Measurements from ENCODE around the gene DYNLRB1. TPM values are rescaled to one million over a fixed set of nuclear protein-coding genes. Genes with fewer than 3 reads are reported as not detected.

The DYNLRB1 gene
- total and polyA plus RNA-seq, 2 of the 13 experiments (the other 11 are each of a cell fraction or from before 2014, with no cell fraction given) = 140 to 244 TPM

DNA sequence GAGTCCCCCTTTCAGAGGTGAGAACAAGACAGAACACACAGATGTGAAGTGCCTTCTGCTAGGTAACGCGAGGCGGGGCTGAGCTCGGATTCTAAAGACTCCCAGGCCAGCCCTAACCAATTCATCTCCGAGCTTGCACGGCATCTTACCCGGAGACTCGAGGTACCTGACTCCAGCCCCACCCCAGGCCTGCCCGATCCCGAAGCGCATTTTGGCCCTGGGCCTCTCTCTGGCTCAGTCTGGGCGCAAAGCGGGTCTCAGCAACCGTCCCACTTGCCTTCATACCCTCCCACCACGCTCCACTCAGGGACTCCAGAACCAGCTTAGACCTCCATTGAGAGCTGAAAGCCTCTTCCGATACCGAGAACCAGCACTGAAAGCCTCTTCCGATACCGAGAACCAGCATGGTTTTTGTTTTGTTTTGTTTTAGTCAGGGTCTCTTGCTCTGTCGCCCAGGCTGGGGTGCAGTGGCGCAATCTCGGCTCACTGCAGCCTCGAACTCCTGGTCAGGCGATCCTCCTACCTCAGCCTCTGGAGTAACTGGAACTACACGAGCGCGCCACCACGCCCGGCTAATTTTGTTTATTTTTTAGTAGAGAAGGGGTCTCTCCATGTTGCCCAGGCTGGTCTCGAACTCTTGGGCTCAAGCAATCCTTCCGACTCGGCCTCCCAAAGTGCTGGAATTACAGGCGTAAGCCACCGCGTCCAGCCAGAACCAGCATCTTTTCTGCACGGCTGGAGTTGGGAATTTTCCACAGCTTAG lies 557 bp upstream of the DYNLRB1 start (continued):
- TF ChIP-seq ZNF713 (CRISPR knock-in tag; IDR thresholded peaks at IDR 0.05) = peak; percentile 65; the same call in 1 of the 2 replicates
- TF ChIP-seq, protein P1, sequence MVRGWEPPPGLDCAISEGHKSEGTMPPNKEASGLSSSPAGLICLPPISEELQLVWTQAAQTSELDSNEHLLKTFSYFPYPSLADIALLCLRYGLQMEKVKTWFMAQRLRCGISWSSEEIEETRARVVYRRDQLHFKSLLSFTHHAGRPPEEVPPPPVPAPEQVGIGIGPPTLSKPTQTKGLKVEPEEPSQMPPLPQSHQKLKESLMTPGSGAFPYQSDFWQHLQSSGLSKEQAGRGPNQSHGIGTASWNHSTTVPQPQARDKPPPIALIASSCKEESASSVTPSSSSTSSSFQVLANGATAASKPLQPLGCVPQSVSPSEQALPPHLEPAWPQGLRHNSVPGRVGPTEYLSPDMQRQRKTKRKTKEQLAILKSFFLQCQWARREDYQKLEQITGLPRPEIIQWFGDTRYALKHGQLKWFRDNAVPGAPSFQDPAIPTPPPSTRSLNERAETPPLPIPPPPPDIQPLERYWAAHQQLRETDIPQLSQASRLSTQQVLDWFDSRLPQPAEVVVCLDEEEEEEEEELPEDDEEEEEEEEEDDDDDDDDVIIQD (CRISPR knock-in tag; IDR thresholded peaks at IDR 0.05; ENCODE audit: low read depth) = no peak; the same call in 1 of the 2 replicates
- TF ChIP-seq, protein P2, sequence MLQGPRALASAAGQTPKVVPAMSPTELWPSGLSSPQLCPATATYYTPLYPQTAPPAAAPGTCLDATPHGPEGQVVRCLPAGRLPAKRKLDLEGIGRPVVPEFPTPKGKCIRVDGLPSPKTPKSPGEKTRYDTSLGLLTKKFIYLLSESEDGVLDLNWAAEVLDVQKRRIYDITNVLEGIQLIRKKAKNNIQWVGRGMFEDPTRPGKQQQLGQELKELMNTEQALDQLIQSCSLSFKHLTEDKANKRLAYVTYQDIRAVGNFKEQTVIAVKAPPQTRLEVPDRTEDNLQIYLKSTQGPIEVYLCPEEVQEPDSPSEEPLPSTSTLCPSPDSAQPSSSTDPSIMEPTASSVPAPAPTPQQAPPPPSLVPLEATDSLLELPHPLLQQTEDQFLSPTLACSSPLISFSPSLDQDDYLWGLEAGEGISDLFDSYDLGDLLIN (CRISPR knock-in tag; IDR thresholded peaks at IDR 0.05; ENCODE audit: borderline replicate concordance) = no peak
- no peak for TF ChIP-seq PHF5A (CRISPR knock-in tag; IDR thresholded peaks at IDR 0.05; ENCODE audit: low read depth, unreplicated experiment)
- TF ChIP-seq, protein P3, sequence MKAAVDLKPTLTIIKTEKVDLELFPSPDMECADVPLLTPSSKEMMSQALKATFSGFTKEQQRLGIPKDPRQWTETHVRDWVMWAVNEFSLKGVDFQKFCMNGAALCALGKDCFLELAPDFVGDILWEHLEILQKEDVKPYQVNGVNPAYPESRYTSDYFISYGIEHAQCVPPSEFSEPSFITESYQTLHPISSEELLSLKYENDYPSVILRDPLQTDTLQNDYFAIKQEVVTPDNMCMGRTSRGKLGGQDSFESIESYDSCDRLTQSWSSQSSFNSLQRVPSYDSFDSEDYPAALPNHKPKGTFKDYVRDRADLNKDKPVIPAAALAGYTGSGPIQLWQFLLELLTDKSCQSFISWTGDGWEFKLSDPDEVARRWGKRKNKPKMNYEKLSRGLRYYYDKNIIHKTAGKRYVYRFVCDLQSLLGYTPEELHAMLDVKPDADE (CRISPR knock-in tag; IDR thresholded peaks at IDR 0.05) = no peak
- no peak for TF ChIP-seq ZFP37 (CRISPR knock-in tag; IDR thresholded peaks at IDR 0.05; ENCODE audit: borderline replicate concordance)
- TF ChIP-seq HMG20B (CRISPR knock-in tag; conservative IDR thresholded peaks at IDR 0.05) = no peak
- no peak; the same call in none of the 2 replicates for TF ChIP-seq SRY (CRISPR knock-in tag; IDR thresholded peaks at IDR 0.05)
- TF ChIP-seq SMAD9 (CRISPR knock-in tag; IDR thresholded peaks at IDR 0.05) = peak; percentile 81; the same call in 1 of the 2 replicates
- no peak; the same call in 1 of the 2 replicates for TF ChIP-seq MIXL1 (CRISPR knock-in tag; IDR thresholded peaks at IDR 0.05)
- TF ChIP-seq SAFB2 (CRISPR knock-in tag; IDR thresholded peaks at IDR 0.05; ENCODE audit: borderline replicate concordance, low read depth) = 0 out of 2 replicates have a peak, but pooled peaks have one; percentile 7
- TF ChIP-seq, protein P4, sequence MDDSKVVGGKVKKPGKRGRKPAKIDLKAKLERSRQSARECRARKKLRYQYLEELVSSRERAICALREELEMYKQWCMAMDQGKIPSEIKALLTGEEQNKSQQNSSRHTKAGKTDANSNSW (CRISPR knock-in tag; IDR thresholded peaks at IDR 0.05; ENCODE audit: borderline replicate concordance) = 0 out of 2 replicates have a peak, but pooled peaks have one; percentile 22
- TF ChIP-seq ZNF720 (CRISPR knock-in tag; IDR thresholded peaks at IDR 0.05) = no peak
- TF ChIP-seq RFX3 (CRISPR knock-in tag; IDR thresholded peaks at IDR 0.05) = no peak
- no peak for TF ChIP-seq ETV5 (CRISPR knock-in tag; IDR thresholded peaks at IDR 0.05; ENCODE audit: borderline replicate concordance)
- TF ChIP-seq ZNF75D (CRISPR knock-in tag; IDR thresholded peaks at IDR 0.05; ENCODE audit: borderline replicate concordance) = peak; percentile 12; the same call in 1 of the 2 replicates
- TF ChIP-seq GTF3A (CRISPR knock-in tag; conservative IDR thresholded peaks at IDR 0.05) = peak; percentile 62; the same call in 1 of the 2 replicates
- TF ChIP-seq, protein P5, sequence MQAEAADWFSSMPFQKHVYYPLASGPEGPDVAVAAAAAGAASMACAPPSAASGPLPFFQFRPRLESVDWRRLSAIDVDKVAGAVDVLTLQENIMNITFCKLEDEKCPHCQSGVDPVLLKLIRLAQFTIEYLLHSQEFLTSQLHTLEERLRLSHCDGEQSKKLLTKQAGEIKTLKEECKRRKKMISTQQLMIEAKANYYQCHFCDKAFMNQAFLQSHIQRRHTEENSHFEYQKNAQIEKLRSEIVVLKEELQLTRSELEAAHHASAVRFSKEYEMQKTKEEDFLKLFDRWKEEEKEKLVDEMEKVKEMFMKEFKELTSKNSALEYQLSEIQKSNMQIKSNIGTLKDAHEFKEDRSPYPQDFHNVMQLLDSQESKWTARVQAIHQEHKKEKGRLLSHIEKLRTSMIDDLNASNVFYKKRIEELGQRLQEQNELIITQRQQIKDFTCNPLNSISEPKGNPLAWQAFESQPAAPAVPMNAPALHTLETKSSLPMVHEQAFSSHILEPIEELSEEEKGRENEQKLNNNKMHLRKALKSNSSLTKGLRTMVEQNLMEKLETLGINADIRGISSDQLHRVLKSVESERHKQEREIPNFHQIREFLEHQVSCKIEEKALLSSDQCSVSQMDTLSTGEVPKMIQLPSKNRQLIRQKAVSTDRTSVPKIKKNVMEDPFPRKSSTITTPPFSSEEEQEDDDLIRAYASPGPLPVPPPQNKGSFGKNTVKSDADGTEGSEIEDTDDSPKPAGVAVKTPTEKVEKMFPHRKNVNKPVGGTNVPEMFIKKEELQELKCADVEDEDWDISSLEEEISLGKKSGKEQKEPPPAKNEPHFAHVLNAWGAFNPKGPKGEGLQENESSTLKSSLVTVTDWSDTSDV (CRISPR knock-in tag; IDR thresholded peaks at IDR 0.05) = no peak; the same call in 1 of the 2 replicates
- peak; percentile 68; the same call in 1 of the 2 replicates for TF ChIP-seq SAP130 (CRISPR knock-in tag; IDR thresholded peaks at IDR 0.05; ENCODE audit: low read depth)
- TF ChIP-seq ZMAT3 (CRISPR knock-in tag; conservative IDR thresholded peaks at IDR 0.05) = no peak; the same call in 1 of the 2 replicates
- TF ChIP-seq AKAP8 (CRISPR knock-in tag; IDR thresholded peaks at IDR 0.05) = 0 out of 2 replicates have a peak, but pooled peaks have one; percentile 12
- no peak for TF ChIP-seq HCFC1 (IDR thresholded peaks at IDR 0.05; ENCODE audit: low read depth, low read length)
- no peak for TF ChIP-seq POLR2A (IDR thresholded peaks at IDR 0.05; ENCODE audit: insufficient read depth in 1 of 2, low read depth in 2 of 2, low read length in 2 of 2)
- no peak for TF ChIP-seq TSC22D2 (CRISPR knock-in tag; IDR thresholded peaks at IDR 0.05; ENCODE audit: borderline replicate concordance)

Data from HepG2 (cell line).